NCI-H2171 treated with DMSO at 0.1 percent for 48 hours (cell line): ENCODE results near the gene PPP1R12C.

ENCODE experiments used
- DNase-seq: peaks from one replicate; lab custom pipeline; 2025; lab: John Stamatoyannopoulos, UW

Gene PPP1R12C

DNA sequence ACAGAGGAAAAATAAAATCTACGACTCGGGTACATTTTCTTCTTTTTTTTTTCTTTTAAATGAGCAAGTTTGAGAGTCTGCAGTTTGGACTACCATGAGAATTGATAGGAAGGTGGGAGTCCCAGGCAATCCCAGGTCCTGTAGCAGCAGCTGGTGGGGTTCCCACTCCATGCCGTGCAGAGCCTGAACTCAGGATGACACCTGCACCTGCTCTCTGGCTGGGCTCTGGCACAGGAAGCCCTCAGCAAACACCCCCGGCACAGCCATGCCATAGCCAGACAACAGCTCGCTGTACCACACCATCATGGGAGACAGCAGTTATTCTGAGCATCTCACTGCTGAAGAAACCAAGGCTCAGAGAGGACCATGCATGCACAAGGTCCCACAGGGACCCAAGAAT, 73.2 kb downstream of the PPP1R12C start:
- DNase-seq: no peak

DNA sequence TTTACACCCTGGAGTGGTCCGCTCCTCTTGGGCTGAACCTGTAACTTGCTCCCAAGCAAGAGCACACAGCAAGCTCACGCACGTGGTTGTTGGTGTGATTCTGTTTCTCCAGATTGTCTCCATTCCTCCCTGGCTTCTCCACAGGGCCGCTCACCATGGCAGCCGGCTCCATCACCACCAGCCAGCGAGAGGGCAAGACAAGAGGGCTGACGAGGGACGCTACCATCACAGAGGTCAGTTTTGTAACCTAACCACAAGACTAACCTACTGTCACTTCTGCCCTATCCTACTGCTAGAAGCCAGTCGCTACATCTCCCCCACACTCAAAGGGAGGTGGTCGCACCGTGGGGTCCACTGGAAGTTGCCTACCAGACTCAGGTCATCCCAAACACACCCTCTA, 74.7 kb downstream of the PPP1R12C start:
- no peak for DNase-seq

DNA sequence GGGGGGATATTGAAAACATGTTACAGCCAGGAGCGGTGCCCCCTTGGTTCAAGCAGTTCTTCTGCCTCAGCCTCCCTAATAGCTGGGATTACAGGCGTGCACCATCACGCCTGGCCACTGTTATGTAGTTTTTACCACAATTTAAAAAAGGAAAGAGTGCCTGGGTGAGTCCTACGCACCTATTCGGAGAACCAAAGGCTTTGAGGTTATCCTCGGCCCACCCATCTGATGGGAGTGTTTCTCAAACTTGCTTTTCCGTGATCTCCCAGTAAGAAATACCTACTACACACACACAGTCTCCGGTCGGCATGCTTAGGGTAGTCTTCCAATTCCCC, 75.1 kb downstream of the PPP1R12C start:
- DNase-seq: no peak

DNA sequence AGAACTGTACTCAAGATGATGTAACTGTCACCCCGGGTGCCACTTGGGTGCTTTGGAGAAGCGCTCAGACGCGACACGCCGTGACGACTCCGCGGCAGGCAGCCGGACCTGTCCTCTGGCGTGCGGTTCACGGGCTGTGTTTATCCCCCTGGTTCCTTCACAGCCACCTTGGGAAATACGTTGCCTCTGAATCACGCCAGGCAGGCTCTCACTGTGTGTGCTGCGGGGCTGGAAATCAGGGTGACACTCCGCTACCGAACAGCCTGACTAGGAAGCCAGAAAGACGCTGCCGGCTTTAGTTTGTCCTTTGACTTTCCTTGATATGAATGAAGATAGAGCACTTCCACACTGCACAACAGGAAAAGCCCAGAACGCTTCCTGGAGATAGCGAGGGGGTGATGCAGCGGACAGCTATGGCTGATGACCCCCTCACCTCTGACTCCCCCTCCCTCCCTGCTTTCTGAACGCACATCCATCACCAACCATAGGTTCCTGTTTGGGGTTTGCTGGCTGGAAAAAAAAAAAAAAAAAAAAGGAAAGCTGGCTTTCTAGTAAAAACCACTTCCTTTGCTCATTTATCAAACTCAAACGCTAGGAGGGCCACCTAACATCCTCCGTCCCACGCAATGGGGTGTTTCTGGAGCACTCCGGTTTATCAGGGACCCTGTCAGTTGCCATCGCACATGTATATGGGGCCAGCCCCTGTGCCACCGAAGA, 75.7 kb downstream of the PPP1R12C start:
- DNase-seq: no peak

DNA sequence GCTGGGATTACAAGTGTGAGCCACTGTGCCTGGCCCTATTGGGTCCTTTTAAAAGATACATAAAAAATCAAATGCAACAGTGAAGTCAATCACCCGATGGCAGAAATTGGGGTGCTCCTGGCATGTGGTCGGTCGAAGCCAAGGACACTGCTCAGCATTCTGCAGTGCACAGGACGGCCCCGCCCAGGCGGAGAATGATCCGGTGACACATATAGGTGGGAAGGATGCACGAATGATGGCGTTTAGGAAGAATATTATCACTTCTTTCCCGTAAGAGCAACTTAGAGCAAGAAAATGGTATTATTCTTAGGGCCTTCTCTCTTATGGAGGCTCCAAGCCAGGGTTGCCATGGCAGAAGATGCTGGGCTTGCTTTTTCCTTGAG, 76.2 kb downstream of the PPP1R12C start:
- DNase-seq: no peak
